Upper lobe of right lung (tissue), 1 donor: ENCODE measurements around the gene DDX18. TPM values are rescaled to one million over a fixed set of nuclear protein-coding genes. Genes with fewer than 3 reads are reported as not detected.
"Not testable (repeated sequence)": the region's sequence is repeated elsewhere in the genome, so short reads cannot be mapped to it uniquely, and the experiment has no call there.

Source experiments
- ATAC-seq: fragments of 200-7000 bp; cut with Tn5 transposase; one replicate; pipeline ENCODE4 v1.9.1; 2020; ENCODE audit warnings: mild to moderate bottlenecking, moderate library complexity
- DNase-seq: peaks from one replicate; pipeline ENCODE4 v3.0.0-alpha.2; 2020
- H3K27ac ChIP-seq: fragments of 200-600 bp; one replicate; pipeline ENCODE4 v1.8.0; 2022
- H3K27me3 ChIP-seq: fragments of 200-600 bp; one replicate; pipeline ENCODE4 v1.8.0; 2022; ENCODE audit warnings: mild to moderate bottlenecking
- H3K36me3 ChIP-seq: fragments of 200-600 bp; one replicate; pipeline ENCODE4 v1.8.0; 2022
- H3K4me1 ChIP-seq: fragments of 200-600 bp; one replicate; pipeline ENCODE4 v1.8.0; 2022
- H3K4me3 ChIP-seq: fragments of 200-600 bp; one replicate; pipeline ENCODE4 v1.8.0; 2022; ENCODE audit warnings: mild to moderate bottlenecking
- H3K9me3 ChIP-seq: fragments of 200-600 bp; one replicate; pipeline ENCODE4 v1.8.0; 2022
- intact Hi-C: fragments of 100-400 bp; cut with DNase I; formaldehyde crosslinking; loops from one replicate; pipeline ENCODE4 v1.11.0; 2022
- total RNA-seq: library from RNA; stranded (reverse); fragmentation: NEBNext Ultra II Directional; extraction: Animal tissue kit (Norgen Biotek cat#: 25700); gene quantifications from one replicate; pipeline ENCODE4 v1.2.1, GENCODE V29; 2021
- TF ChIP-seq, protein P1 (sequence below): fragments of 200-600 bp; IDR thresholded peaks from one replicate; pipeline ENCODE4 v1.8.0; 2022; ENCODE audit warnings: antibody characterized with exemption
- donor health status: DM: no; HTN: yes; CAD: no; lungs with severe emphysema.

The DDX18 gene
- total RNA-seq, 1 donor from 2014 or later = 56.6 TPM

DNA sequence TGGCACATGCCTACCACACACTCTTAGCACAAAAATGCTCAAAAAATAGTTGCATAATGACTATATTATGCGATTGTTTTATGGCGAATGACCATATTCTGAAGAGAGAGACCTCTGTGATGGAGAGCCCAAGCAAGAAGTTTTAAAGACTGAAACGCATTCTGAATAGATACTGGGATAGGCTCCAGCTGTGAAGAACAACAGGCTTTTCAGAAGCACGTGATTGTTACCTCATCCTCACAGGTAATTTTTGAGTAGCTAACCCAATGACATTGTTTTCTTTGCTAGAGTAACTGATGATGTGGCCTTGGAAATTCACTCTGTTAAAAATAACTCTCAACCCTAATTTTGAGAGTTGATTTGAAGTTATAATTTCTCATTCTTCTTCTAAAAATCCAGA lies 2.0 kb upstream of the DDX18 start:
- Histone ChIP-seq H3K27ac (no peak overlapping the region), H3K36me3 (peaks cover 1% of the 10 kb centered on the region), H3K4me1 (peaks cover 19% of the 10 kb centered on the region), H3K27me3 (no peaks in the 10 kb centered on the region), H3K9me3 (no peaks in the 10 kb centered on the region), H3K4me3 (no peak overlapping the region)
- ATAC-seq (no peak), DNase-seq (no peak)
- TF ChIP-seq, protein P1, sequence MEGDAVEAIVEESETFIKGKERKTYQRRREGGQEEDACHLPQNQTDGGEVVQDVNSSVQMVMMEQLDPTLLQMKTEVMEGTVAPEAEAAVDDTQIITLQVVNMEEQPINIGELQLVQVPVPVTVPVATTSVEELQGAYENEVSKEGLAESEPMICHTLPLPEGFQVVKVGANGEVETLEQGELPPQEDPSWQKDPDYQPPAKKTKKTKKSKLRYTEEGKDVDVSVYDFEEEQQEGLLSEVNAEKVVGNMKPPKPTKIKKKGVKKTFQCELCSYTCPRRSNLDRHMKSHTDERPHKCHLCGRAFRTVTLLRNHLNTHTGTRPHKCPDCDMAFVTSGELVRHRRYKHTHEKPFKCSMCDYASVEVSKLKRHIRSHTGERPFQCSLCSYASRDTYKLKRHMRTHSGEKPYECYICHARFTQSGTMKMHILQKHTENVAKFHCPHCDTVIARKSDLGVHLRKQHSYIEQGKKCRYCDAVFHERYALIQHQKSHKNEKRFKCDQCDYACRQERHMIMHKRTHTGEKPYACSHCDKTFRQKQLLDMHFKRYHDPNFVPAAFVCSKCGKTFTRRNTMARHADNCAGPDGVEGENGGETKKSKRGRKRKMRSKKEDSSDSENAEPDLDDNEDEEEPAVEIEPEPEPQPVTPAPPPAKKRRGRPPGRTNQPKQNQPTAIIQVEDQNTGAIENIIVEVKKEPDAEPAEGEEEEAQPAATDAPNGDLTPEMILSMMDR = no peak
- intact Hi-C loops = no loop called here

GRCh38 chr2:117815946-117816345 lies 1.5 kb downstream of the DDX18 start:
- intact Hi-C loops = no loop called here
- ATAC-seq (no peak), DNase-seq (no peak)
- H3K27me3 ChIP-seq = no peaks in the 10 kb centered on the region
- peaks cover 36% of the 10 kb centered on the region for H3K36me3 ChIP-seq
- H3K4me1 ChIP-seq = peaks cover 19% of the 10 kb centered on the region
- H3K4me3 ChIP-seq = peak overlapping the region; percentile 92
- no peak overlapping the region for H3K27ac ChIP-seq
- TF ChIP-seq, protein P1 = no peak
- no peaks in the 10 kb centered on the region for H3K9me3 ChIP-seq

- Histone ChIP-seq H3K36me3 (peaks cover 66% of the 10 kb centered on the region), H3K4me3 (no peak overlapping the region), H3K4me1 (peaks cover 19% of the 10 kb centered on the region), H3K27ac (no peak overlapping the region), H3K27me3 (no peaks in the 10 kb centered on the region), H3K9me3 (no peaks in the 10 kb centered on the region)
- ATAC-seq (no peak), DNase-seq (no peak)
- TF ChIP-seq, protein P1 = no peak
- intact Hi-C loops = no loop called here
These were observed 4.4 kb downstream of the DDX18 start for GRCh38 chr2:117818921-117819320.

DNA sequence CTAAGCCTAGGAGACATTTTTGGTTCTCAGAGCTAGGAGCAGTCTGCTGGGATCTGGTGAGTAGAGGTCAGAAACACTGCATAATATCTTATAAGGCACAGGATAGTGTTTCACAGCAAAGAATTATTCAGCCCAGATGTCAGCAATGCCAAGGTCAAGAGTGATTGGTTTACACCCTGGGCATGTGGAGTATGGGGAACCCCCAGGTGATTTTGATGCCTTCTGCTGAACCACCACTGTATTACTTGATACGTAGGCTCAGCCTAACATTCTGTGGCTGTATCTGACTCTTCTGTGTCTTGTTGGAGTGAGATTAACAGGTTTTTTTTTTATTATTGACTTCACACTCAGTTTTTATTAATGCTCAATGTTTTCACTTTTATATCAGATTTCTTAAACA lies 6.0 kb downstream of the DDX18 start:
- TF ChIP-seq, protein P1 = no peak
- Histone ChIP-seq H3K27ac (no peak overlapping the region), H3K4me1 (peaks cover 17% of the 10 kb centered on the region), H3K4me3 (no peak overlapping the region), H3K36me3 (peaks cover 81% of the 10 kb centered on the region), H3K27me3 (no peaks in the 10 kb centered on the region), H3K9me3 (no peaks in the 10 kb centered on the region)
- intact Hi-C loops = no loop called here
- ATAC-seq (no peak), DNase-seq (no peak)

GRCh38 chr2:117825437-117825836 lies 10.9 kb downstream of the DDX18 start:
- Histone ChIP-seq H3K4me1 (no peaks in the 10 kb centered on the region), H3K27ac (no peak overlapping the region), H3K4me3 (no peak overlapping the region), H3K27me3 (no peaks in the 10 kb centered on the region), H3K9me3 (no peaks in the 10 kb centered on the region), H3K36me3 (peaks cover 100% of the 10 kb centered on the region)
- intact Hi-C loops = no loop called here
- DNase-seq (no peak), ATAC-seq (no peak)
- TF ChIP-seq, protein P1 = no peak

- ATAC-seq, H3K4me3 ChIP-seq, H3K27me3 ChIP-seq, intact Hi-C loops, H3K27ac ChIP-seq, DNase-seq, H3K9me3 ChIP-seq, H3K4me1 ChIP-seq: not testable (repeated sequence)
- H3K36me3 ChIP-seq = peaks cover 98% of the 10 kb centered on the region
These were observed 13.0 kb downstream of the DDX18 start for GRCh38 chr2:117827464-117827863.
